NCI-H1694 (cell line): ENCODE data around the gene CHADL.
"Not testable (repeated sequence)": the region's sequence is repeated elsewhere in the genome, so short reads cannot be mapped to it uniquely, and the experiment has no call there.

Experiments used
- DNase-seq: peaks from one replicate; lab custom pipeline; 2025; lab: John Stamatoyannopoulos, UW

Gene CHADL, protein sequence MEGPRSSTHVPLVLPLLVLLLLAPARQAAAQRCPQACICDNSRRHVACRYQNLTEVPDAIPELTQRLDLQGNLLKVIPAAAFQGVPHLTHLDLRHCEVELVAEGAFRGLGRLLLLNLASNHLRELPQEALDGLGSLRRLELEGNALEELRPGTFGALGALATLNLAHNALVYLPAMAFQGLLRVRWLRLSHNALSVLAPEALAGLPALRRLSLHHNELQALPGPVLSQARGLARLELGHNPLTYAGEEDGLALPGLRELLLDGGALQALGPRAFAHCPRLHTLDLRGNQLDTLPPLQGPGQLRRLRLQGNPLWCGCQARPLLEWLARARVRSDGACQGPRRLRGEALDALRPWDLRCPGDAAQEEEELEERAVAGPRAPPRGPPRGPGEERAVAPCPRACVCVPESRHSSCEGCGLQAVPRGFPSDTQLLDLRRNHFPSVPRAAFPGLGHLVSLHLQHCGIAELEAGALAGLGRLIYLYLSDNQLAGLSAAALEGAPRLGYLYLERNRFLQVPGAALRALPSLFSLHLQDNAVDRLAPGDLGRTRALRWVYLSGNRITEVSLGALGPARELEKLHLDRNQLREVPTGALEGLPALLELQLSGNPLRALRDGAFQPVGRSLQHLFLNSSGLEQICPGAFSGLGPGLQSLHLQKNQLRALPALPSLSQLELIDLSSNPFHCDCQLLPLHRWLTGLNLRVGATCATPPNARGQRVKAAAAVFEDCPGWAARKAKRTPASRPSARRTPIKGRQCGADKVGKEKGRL

DNA sequence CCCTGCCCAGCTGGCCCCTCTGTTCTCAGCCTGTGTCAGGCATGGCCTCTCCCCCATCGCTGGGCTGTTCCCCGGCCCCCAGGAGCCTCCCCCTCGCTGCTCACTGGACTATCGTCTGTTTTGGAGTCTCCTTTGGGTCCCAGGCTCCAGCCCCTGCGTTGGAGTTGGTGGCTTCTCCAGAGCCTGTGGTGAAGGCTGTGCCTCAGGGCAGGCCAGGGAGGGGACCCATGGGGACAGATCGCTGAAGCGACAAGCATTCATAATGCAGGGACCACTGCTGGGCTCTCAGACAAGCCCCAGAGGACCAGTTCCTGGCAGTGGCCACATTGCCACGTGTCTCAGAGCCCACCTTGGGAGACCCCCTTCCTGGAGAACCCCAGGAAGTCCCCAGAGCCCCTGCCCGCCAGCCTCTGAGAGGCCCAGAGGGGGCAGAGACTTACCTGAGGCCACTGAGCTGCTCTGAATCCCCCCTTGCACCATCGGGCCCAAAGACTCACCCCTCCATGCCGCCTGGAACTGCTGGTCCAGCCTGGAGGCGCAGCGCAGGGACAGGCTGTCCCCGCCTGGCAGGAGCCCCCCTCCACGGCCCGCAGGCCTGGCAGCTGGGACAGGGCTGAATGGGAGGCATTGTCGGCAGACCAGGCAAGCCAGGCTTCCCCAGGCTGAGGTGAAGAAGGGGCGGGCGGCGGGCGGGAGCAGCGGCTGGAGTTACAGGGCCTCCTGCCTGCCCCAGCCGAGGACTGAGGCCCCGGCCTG is at the start of gene CHADL:
CHADL (minus strand) TSS at position 555 of the 756 bp plus-strand sequence; CDS start at position 505, 50 bp downstream.
- no peak for DNase-seq

DNA sequence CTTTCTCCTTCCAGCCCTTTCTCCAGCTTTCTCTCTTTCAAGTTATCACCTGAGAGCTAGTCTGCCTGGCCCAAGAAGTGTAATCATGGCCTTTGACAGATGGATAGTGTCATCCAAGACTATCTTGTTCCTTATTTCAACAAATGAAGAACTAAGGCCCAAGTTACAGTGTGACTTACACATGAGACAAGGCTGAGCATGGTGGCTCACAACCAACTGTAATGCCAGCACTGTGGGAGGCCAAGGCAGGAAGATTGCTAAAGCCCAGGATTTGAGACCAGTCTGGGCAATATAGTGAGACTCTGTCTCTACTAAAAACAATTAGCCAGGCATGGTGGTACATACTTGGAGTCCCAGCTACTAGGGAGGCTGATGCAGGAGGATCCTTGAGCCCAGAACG is 48.9 kb upstream of the CHADL start:
- no peak for DNase-seq

DNA sequence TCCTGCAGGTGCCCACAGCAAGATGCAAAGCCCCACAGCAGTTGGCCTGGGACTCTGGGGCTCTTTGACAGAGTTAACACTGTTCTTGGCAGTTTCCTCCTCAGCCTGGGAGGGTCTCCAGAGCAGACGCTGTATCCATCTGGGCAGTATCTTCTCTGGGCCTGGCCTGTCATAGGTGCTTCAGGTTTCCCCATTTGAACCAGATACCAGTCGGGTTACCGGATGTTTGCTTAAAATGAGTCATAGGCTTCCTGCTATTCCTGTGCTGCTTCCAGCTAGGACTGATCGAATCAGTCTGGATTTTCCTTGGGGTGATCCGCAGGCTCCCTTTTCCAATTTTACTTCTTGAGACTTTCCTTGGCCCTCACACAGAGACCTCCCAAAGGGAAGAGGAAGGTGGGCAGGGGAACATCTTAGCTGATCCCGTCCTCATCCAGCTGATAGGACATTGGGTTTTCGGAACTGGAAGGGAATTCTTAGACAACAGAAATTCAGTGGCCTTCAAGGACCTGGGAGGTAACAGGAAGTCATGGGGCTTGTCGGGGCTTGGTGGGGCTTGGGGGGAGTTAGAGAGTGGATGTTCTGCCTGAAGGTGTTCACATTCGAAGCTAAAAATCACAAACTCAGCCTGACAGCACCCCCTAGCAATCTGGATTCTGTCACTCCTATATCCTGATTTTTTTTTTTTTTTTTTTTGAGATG is 47.7 kb upstream of the CHADL start:
- no peak for DNase-seq

DNA sequence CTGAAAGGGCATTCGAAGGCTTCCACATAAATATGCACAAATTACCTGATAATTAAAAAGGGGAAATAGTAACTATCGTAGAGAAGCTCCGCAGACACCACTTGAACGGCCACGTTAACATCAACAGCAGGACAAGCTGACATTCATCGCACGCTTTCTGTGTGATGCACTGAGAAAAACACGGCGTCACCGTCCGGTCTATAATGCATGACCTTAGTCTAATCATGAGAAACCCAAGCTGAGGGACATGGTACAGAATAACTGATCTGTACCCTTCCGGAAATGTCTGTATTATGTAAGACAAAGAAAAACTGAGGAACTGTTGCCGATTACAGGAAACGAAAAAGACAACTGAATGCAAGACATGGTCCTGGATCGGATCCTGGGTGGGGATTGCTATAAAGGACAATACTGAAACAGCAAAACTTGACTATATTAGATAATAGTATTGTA is 45.9 kb upstream of the CHADL start:
- DNase-seq, result peak; percentile 50

DNA sequence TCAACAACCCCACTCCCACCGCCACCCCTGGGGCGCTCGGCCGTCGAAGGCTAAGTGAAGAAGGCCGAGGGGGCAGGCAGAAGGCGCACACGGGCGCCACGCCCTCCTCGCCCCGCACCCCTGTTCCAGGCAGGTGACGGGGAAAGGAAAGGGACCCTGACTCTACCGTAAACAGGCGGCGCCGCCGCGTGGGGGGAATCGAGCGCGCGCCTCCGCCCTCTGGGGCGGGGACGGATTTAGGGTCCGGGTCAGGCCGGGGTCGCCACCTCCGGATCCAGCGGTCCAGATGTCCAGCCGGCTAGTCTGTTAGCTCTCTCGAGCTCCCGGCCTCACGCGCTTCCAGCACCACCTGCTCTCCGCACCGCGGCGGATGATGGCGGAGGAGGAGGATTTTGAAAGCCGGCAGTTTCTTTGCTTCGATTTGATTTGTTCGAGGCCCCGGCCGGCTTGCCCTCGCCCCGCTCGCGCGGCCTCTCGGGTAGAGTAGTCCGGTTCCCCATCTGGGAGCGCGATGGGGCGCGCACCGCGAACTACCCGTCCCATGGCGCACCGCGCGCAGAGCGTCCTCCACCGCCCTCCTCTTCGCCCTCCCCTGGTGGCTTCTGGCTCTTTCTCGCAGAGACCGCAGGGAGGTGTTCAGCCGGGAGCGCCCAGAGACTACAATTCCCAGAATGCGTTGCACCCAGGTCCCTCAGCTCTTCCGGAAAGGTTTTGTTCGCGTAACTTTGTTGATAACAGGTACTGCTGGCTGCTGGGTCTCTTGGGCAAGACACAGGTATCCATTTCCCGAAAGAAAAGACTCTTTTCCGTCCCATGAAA is 45.3 kb upstream of the CHADL start, which contains the start of gene RANGAP1:
RANGAP1 (minus strand) TSS at position 368 of the 819 bp plus-strand sequence. CDS start 5,143 bp downstream, outside the sequence.
- peak; percentile 98 for DNase-seq

DNA sequence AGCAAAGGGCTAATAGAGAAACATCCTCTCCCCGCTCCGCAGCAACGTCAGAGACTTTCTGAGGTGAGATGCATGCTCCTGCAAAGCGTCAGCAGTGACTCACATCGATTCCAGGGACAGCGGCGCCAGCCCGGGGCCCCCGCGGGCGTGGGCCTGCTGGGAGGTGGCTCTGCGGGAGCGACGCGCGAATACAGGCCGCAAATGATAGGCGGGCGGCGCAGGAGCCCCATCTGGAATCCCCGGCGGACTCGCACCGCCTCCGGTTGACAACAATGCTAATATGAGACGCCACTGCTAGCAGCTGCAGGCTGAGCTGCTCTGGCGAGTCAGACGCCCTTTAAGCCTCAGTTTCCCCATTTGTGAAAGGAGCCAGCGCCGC is 44.7 kb upstream of the CHADL start:
- DNase-seq, result peak; percentile 39

DNA sequence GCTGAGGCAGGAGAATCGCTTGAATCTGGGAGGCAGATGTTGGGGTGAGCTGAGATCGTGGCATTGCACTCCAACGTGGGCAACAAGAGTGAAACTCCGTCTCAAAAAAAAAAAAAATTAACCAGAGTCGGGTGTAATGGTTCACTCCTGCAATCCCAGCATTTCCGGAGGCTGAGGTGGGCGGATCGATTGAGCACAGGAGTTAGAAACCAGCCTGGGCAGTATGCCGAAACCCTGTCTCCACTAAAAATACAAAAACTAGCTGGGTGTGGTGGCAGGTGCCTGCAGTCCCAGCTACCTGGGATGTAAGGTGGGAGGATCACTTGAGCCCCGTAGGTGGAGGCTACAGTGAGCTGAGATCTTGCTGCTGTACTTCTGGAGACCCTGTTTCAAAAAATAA is 43.7 kb upstream of the CHADL start:
- DNase-seq, result no peak

DNA sequence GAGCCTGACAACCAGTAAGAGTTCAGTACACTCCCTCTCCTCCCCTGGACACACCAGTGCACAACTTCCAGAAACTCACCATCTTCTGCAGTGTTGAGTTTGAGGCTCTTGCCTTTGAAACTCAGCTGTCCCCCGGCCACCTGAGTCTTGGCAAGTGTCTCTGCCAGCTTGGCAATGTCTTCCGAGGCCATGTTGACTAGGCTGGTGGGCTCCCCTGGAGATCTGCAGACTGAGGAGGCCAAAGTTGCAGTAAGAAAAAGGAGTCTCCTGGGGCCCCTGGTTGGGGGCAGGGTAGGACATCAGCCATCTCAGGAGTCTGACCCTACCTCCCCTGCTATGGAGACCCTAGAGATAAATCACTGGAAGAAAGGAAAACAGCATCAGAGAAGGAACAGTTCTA is 40.1 kb upstream of the CHADL start:
- no peak for DNase-seq

DNA sequence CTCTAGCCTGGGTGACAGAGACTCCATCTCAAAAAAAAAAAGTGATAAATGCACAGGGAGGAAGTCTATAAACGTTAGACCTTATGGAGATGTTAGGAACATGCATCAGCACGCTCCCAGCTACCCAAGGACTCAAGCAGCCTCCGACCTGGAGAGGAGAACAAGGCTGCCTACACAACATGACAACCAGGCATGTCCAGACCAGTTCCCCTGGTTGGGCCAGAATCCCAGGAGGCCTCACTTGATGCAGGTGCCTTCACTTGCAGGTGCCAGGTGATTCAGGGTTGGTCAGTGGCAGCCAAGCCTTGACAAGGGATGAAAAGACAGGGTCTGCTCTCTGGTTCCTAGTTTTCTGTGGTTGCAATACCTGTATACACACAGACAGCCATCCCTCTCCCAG is 39.3 kb upstream of the CHADL start:
- DNase-seq, result no peak

DNA sequence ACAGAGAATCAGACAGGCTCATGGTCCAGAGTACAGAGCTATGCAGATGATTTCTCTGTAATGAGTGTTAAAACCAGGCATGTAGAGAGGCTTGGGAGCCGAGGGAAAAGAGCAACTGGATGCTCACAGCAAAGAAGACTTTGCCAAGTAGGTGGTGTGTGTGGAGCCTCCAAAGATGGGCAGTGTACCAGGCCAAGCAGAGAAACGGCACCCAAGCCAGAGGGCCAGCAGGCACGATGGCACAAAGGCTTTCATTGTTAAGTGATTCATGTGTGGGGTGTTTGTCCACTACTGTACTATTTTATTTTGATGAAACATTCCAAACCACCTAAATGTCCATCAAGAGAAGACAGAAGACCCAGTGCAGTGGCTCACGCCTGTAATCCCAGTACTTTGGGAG is 34.1 kb upstream of the CHADL start:
- no peak for DNase-seq

DNA sequence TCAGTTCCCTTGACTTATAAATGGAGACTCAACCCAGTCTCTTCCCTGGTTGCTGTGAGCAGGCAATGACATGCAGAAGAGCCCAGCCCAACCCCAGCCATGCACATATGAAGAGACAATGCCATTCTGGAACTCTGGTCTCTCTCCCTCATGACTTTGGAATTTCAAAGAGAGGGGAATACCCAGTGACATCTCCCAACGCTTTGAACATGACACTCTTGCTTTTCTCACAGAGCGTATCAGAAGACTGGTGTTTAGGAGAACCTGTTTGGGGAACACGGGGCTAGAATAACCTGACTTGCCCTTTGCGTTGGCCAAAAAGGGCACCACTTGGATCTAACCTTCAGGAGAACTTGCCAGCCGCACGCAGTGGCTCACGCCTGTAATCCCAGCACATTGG is 32.4 kb upstream of the CHADL start:
- DNase-seq, result no peak

DNA sequence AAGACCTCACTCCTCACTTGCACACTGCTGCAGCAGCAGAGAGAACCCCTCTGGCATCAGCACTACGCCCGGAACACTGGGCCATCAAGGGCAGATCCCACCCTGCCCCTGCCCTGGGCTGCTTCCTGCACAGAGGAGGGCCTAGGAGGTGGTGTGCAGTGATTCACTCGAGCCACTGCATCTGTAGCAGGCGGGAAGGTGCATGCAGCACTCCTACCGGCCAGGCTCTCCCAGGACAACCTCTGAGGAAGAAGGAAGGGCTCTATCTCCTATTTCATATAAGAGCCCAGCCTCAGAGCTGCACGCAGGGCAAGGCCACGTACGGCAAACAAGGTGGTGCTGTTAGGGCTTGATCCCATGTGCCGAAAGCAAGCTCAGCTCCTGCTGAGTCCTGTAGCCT is 31.1 kb upstream of the CHADL start:
- DNase-seq, result no peak

DNA sequence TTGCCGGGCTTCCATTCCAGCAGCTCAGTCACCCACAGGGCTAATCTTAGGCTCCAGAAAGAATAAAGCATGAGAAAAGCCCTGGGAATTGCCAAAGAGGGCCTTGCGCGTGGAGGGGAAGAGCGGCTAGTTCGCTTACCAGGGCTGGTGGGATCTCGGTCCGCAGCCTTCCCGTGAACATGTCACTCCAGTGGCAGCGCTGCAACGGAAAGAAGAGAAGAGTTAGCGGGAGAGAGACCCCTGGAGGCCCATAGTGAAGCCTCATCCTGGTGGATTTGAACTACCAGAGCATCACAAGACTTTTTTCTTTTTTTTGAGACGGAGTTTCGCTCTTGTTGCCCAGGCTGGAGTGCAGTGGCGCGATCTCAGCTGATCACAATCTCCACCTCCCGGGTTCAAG is 27.2 kb upstream of the CHADL start:
- no peak for DNase-seq

DNA sequence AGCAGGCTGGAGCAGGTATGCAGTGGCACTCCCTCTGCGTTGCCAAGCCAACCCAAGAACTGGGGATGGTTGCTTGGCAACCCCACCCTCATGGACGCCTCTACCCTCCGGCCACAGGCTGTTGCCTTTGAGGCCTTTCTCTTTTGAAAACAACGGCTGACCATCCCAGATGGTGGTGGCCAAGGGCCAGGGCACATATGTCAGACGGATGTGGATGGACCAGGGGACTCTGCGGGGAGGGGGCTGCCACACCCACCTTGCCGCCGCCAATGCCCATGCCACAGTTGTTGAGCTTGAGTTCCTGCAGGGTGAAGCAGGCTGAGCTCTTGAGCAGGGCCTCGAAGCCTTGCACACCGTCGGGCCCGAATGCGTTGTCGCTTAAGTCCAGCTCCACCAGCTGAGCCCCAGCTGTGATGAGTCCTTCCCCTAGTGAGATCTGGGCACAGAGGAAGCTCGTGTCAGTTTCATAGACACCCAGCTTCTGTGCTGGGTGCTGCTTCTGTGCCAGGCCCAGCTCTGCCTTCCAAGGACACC is 23.7 kb upstream of the CHADL start:
- DNase-seq, result no peak

DNA sequence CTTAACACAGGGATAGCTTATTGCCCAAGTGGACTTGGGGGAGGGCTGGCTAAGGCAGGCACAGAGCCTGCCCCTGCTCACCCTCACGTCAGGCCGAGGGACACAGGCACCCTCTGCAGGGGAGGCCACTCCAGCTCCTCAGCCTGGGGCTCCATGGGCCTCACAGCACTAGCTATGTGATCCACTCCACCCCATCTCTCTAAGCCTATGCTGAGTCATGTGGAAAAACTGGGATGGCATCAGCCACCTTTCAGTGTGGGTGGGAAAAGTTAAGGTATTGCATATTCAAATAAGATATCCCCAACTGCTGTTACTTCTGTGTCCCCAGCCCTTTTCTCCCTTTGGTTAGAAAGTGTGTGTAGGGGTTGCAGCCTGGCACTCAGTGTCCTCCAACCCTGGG is 23.0 kb upstream of the CHADL start:
- DNase-seq, result no peak

DNA sequence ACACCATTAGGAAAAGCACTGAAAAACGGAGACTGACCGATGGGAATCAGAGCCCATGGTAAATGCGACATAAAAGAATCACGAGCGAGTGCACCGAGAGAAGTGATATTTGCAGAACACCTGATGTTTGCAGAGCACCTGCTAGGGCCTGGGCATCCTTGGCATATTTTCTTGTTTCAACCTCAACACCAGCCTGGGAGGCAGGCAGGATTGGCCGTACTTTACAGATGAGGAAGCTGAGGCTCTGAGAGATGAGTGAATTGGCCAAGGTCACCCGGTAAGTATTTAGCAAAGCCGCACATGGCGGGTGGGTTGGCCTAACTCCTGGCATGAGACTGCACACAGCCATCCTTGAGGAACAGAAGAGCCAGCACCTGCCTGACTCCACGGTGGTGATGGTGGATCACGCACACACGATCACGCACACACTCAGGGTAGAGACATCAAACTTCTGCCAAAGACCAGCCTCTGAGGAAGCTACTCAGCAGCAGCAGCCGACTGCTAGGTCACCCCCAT is 21.6 kb upstream of the CHADL start:
- DNase-seq, result no peak

DNA sequence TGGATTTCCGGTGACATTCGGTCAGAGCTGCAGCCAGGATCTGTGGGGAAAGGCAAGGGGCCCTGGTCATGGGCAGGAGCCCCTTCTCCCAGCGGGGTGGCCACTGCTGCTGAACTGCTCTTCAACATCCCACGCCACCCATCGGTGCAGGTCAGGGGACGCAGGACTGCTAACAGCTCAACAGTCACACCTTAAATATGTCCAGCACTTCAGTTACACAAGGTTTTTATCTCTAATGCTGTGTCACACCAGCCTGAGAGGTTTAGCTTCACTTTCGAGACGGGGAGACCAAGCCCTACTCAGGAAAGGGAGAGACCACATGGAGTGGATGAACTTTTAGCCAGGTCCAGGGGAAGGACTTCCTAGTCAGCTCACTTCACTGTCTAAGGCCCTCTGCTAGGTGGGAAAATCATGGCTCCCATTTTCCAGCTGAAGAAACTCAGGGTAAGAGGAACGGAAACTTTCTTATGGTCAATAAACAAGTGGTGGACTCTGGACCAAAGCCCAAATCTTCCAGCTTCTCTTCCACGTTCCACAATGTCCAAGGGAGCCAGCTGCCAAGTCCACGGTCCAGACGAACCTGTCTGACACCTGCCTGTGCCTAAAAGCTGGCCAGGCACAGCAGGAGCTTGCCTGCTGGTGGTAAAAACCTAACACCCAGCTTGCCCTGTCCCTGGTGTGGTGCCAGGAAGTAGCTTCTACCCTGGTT is 21.0 kb upstream of the CHADL start:
- DNase-seq, result no peak

DNA sequence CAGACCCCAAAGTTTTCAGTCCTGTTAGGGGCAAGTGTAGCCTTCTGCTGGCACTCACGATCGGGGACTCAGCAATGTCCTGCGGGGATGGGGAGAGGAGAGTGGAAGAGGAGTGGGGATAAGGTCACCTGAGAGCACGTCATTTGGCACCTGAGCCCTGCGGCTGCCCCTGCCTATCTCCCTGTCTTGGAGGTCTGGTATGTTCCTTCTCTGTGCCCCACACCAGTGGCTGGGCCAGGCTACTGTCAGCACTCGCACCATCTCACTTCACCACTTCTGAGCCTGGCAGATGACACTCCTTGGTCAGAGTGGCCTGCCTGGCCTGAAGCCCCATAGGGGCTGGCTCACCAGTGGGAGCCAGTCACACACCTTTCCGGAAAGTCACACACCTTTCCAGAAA is 20.1 kb upstream of the CHADL start:
- DNase-seq, result no peak

DNA sequence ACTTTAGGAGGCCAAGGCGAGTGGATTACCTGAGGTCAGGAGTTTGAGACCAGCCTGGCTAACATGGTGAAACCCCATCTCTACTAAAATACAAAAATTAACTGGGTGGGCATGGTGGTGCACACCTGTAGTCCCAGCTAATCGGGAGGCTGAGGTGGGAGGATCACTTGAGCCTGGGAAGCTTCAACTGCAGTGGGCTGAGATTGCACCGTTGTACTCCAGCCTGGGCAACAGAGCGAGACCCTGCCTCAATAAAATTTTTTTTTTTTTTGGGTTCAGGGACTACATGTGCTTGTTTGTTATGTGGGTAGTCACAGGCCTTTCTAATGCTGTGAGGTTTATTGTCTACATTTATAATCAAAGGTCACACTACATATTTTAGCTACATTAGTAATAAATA is 19.0 kb upstream of the CHADL start:
- DNase-seq, result not testable (repeated sequence)

DNA sequence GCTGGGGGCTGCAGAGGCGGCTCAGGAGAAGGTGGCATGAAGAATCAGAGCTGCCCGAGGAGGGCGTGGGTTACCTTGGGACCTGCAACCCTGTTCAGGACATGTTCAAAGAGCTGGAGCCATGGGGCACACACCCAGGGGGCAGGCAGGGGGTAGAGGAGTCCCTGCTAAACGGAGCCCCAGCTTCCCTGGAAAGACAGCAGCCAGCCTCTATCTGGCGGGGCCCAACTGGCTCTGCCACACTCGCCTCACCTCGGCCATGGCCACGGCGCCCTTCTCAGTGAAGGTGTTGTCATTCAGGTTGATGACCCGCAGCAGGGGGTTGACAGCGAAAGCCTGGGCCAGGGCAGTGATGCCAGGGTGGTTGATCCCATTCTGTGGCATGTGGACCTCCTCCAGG is 17.0 kb upstream of the CHADL start:
- no peak for DNase-seq
